Measurements from ENCODE around the gene BFSP2. TPM values are rescaled to one million over a fixed set of nuclear protein-coding genes. Genes with fewer than 3 reads are reported as not detected.

BFSP2 gene
- total RNA-seq, 1 donor from 2014 or later: not detected

GRCh38 chr3:133463347-133463860 is 63.5 kb downstream of the BFSP2 start:
- H3K27ac Mint-ChIP-seq: peak overlapping the region; percentile 77

GRCh38 chr3:133464573-133464972 is 64.7 kb downstream of the BFSP2 start:
- peak; percentile 40 for TF ChIP-seq CTCF (conservative IDR thresholded peaks at IDR 0.05)
- H3K36me3 Mint-ChIP-seq: no peaks in the 10 kb centered on the region
- no peaks in the 10 kb centered on the region for H3K9me3 Mint-ChIP-seq
- no peak overlapping the region for H3K27ac Mint-ChIP-seq
- H3K4me3 Mint-ChIP-seq: no peak overlapping the region
- H3K4me1 Mint-ChIP-seq (ENCODE audit: unreplicated experiment): peaks cover 26% of the 10 kb centered on the region
- no peaks in the 10 kb centered on the region for H3K27me3 Mint-ChIP-seq
- no peak for DNase-seq (ENCODE audit: extremely low spot score, unreplicated experiment)

More at GRCh38 chr3:133463347-133463860, 63.5 kb downstream of the BFSP2 start:
- DNase-seq (ENCODE audit: extremely low spot score, unreplicated experiment): no peak
- Mint-ChIP-seq H3K4me1 (ENCODE audit: unreplicated experiment) (peaks cover 28% of the 10 kb centered on the region), H3K36me3 (no peaks in the 10 kb centered on the region), H3K4me3 (peak overlapping the region; percentile 26), H3K27me3 (no peaks in the 10 kb centered on the region), H3K9me3 (no peaks in the 10 kb centered on the region)
- no peak for TF ChIP-seq CTCF (conservative IDR thresholded peaks at IDR 0.05)

- H3K9me3 Mint-ChIP-seq: no peaks in the 10 kb centered on the region
- H3K4me1 Mint-ChIP-seq (ENCODE audit: unreplicated experiment): peaks cover 10% of the 10 kb centered on the region
- H3K36me3 Mint-ChIP-seq: no peaks in the 10 kb centered on the region
- no peak for TF ChIP-seq CTCF (conservative IDR thresholded peaks at IDR 0.05)
- H3K27me3 Mint-ChIP-seq: peaks cover 13% of the 10 kb centered on the region
- no peak for DNase-seq (ENCODE audit: extremely low spot score, unreplicated experiment)
- no peak overlapping the region for H3K27ac Mint-ChIP-seq
- no peak overlapping the region for H3K4me3 Mint-ChIP-seq
Measured at GRCh38 chr3:133466531-133467386, 66.9 kb downstream of the BFSP2 start.

GRCh38 chr3:133467780-133468179 is 67.9 kb downstream of the BFSP2 start:
- Mint-ChIP-seq H3K9me3 (no peaks in the 10 kb centered on the region), H3K4me1 (ENCODE audit: unreplicated experiment) (peaks cover 9% of the 10 kb centered on the region), H3K4me3 (no peak overlapping the region), H3K36me3 (no peaks in the 10 kb centered on the region), H3K27me3 (peaks cover 18% of the 10 kb centered on the region), H3K27ac (no peak overlapping the region)
- TF ChIP-seq CTCF (conservative IDR thresholded peaks at IDR 0.05): no peak
- DNase-seq (ENCODE audit: extremely low spot score, unreplicated experiment): no peak

GRCh38 chr3:133468251-133468721 is 68.4 kb downstream of the BFSP2 start:
- Mint-ChIP-seq H3K27me3 (peaks cover 18% of the 10 kb centered on the region), H3K4me1 (ENCODE audit: unreplicated experiment) (peaks cover 12% of the 10 kb centered on the region), H3K9me3 (no peaks in the 10 kb centered on the region), H3K4me3 (no peak overlapping the region), H3K27ac (no peak overlapping the region), H3K36me3 (no peaks in the 10 kb centered on the region)
- no peak for TF ChIP-seq CTCF (conservative IDR thresholded peaks at IDR 0.05)
- no peak for DNase-seq (ENCODE audit: extremely low spot score, unreplicated experiment)

Data from type B pancreatic cell (in vitro differentiated cells).